Fibroblast of lung (primary cell): ENCODE data around the gene MRPS11. TPM values are rescaled to one million over a fixed set of nuclear protein-coding genes. Genes with fewer than 3 reads are reported as not detected.
"Not testable (repeated sequence)": the region's sequence is repeated elsewhere in the genome, so short reads cannot be mapped to it uniquely, and the experiment has no call there.

Experiments used
- DNase-seq, 2 donors: peaks; one replicate each; pipeline versions ENCODE4 v3.0.0 to v3.0.0-alpha.2; 2010; ENCODE audit warnings: low read depth in 2 of 2
- H2AFZ ChIP-seq: 2 replicates; pipeline ENCODE4 v1.5.1; 2012; ENCODE audit warnings: low read length, control low read depth, inconsistent platforms
- H3K27ac ChIP-seq: 2 replicates; pipeline ENCODE4 v1.5.1; 2011; ENCODE audit warnings: low read length, control low read depth; ENCODE audit not compliant: insufficient read depth
- H3K27me3 ChIP-seq: 2 replicates; pipeline ENCODE4 v1.5.1; 2011; ENCODE audit warnings: mild to moderate bottlenecking, low read length; ENCODE audit not compliant: control insufficient read depth, insufficient read depth
- H3K36me3 ChIP-seq: 2 replicates; pipeline ENCODE4 v1.5.1; 2011; ENCODE audit warnings: low read length; ENCODE audit not compliant: control insufficient read depth, insufficient read depth
- H3K4me1 ChIP-seq: 2 replicates; pipeline ENCODE4 v1.5.1; 2011; ENCODE audit warnings: low read length; ENCODE audit not compliant: control insufficient read depth, insufficient read depth; ENCODE audit errors: extremely low read depth
- H3K4me2 ChIP-seq: 2 replicates; pipeline ENCODE4 v1.5.1; 2011; ENCODE audit warnings: low read length, control low read depth; ENCODE audit not compliant: insufficient read depth; ENCODE audit errors: extremely low read depth
- H3K4me3 ChIP-seq, 4 experiments: fragments of 200-600 bp in 1 of 4; sonication (generic) in 1 of 4; replicated peaks in 1 of 4; 2 replicates each; pipeline ENCODE4 v1.5.1; 2011 to 2016; ENCODE audit warnings: low read length in 4 of 4, low read depth in 3 of 4, mild to moderate bottlenecking in 3 of 4, control low read depth in 2 of 4, inconsistent platforms in 1 of 4, mixed read lengths in 1 of 4; ENCODE audit not compliant: insufficient read depth in 1 of 4; ENCODE audit errors: control extremely low read depth in 1 of 4
- H3K79me2 ChIP-seq: 2 replicates; pipeline ENCODE4 v1.5.1; 2012; ENCODE audit warnings: mild to moderate bottlenecking, low read length, inconsistent platforms; ENCODE audit not compliant: control insufficient read depth, insufficient read depth
- H3K9ac ChIP-seq: 2 replicates; pipeline ENCODE4 v1.5.1; 2011; ENCODE audit warnings: mild to moderate bottlenecking, low read length, control low read depth; ENCODE audit not compliant: insufficient read depth
- H3K9me3 ChIP-seq: 2 replicates; pipeline ENCODE4 v1.5.1; 2012; ENCODE audit warnings: low read depth, low read length; ENCODE audit not compliant: control insufficient read depth, insufficient read depth
- H4K20me1 ChIP-seq: 2 replicates; pipeline ENCODE4 v1.5.1; 2011; ENCODE audit warnings: low read length; ENCODE audit not compliant: control insufficient read depth, insufficient read depth; ENCODE audit errors: extremely low read depth
- EZH2 ChIP-seq: IDR thresholded peaks from 2 replicates; pipeline ENCODE4 v1.5.1; 2012; ENCODE audit warnings: low read length, control low read depth, mild to moderate bottlenecking; ENCODE audit errors: missing control alignments
- polyA plus RNA-seq, 2 donors: library from polyadenylated mRNA; depleted of rRNA in 1 of 2; stranded (reverse) in 1 of 2; unstranded in 1 of 2; fragments of >200 nt; gene quantifications; 2 replicates each; pipeline ENCODE4 v1.2.1, GENCODE V29; 2011 to 2012; ENCODE audit warnings: missing spikeins in 1 of 2
- total RNA-seq: library from RNA; depleted of rRNA; stranded (reverse); fragments of >200 nt; gene quantifications from 2 replicates; pipeline ENCODE4 v1.2.1, GENCODE V29; 2014
- TF ChIP-seq, protein P1 (sequence below), 2 donors: IDR thresholded peaks in 1 of 2; conservative IDR thresholded peaks in 1 of 2; 1 replicate in 1 of 2; 2 replicates in 1 of 2; pipeline ENCODE4 v1.5.1; 2011 to 2012; ENCODE audit warnings: low read length in 2 of 2, control low read depth in 1 of 2, inconsistent platforms in 1 of 2, low read depth in 1 of 2, mild to moderate bottlenecking in 1 of 2

MRPS11 gene
- total and polyA plus RNA-seq, 2 donors (not counting 1 experiment from before 2014, with no cell fraction given) = 27.1 to 46.4 TPM

DNA sequence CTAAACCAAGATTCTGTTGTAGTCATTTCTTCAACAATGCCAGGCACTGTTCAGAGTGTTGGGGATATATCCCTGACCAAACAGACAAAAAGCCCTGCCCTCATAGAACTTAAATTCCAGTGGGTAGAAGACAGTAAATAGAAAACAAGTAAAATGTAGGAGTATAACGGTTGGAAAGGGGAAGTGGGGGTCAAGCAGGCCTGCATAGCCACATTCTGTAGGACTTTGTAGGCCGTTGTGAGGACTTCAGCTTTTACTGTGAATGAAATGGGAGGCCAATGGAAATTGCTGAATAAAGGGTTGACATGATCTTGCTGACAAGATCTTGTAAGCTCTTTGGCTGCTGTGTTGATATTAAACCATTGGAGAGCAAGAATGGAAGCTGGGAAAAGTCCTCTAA is 1.8 kb downstream of the MRPS11 start:
- Histone ChIP-seq H4K20me1 (no peaks in the 10 kb centered on the region), H2AFZ (no peak overlapping the region), H3K27ac (no peak overlapping the region), H3K4me1 (peaks cover 10% of the 10 kb centered on the region), H3K79me2 (peaks cover 25% of the 10 kb centered on the region), H3K4me3 (no peak overlapping the region), H3K9ac (no peak overlapping the region), H3K27me3 (no peaks in the 10 kb centered on the region), H3K9me3 (no peaks in the 10 kb centered on the region), H3K36me3 (peaks cover 1% of the 10 kb centered on the region), H3K4me2 (no peak overlapping the region)
- no peak for TF ChIP-seq EZH2
- TF ChIP-seq, protein P1, sequence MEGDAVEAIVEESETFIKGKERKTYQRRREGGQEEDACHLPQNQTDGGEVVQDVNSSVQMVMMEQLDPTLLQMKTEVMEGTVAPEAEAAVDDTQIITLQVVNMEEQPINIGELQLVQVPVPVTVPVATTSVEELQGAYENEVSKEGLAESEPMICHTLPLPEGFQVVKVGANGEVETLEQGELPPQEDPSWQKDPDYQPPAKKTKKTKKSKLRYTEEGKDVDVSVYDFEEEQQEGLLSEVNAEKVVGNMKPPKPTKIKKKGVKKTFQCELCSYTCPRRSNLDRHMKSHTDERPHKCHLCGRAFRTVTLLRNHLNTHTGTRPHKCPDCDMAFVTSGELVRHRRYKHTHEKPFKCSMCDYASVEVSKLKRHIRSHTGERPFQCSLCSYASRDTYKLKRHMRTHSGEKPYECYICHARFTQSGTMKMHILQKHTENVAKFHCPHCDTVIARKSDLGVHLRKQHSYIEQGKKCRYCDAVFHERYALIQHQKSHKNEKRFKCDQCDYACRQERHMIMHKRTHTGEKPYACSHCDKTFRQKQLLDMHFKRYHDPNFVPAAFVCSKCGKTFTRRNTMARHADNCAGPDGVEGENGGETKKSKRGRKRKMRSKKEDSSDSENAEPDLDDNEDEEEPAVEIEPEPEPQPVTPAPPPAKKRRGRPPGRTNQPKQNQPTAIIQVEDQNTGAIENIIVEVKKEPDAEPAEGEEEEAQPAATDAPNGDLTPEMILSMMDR (conservative IDR thresholded peaks at IDR 0.05 in 1 of 2, IDR thresholded peaks at IDR 0.05 in 1 of 2; ENCODE audit: low read depth in 1 of 2, low read length in 2 of 2) = no peak
- DNase-seq = no peak

DNA sequence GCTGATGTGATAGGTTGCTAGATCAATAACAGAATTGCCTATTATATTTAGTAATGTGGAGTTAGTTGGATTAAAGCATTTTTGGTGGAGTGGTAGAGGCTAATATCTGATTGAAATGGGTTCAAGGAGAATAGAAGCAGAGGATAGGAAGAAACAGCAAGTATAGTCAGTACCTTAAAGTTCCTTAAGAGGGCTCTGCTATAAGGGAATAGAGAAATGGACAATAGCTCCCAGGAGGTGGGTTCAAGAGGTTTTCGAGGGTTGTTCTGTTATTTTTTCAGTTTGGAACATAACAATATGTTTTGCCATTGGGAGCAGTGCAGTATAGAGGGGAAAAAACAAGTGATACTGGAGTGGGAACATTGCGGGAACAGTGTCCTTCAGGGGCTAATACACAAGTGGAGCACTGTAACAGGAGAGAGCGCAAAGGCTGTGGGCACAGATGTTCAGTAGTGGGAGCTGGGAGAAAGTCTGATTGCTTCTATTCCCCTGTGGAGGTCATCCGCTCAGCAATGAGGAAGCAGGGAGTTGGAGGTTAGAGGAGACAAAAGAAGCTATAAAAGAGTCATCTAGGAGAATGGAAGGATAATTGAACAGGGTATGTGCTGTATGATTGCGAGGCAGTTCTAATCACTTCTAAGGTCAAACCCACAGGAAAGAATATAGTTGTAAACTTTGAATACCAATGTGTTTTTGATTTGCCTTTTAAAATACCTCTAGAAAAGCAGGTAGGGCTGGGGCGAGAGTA is 3.3 kb downstream of the MRPS11 start:
- no peaks in the 10 kb centered on the region for H4K20me1 ChIP-seq
- no peak overlapping the region for H2AFZ ChIP-seq
- peaks cover 10% of the 10 kb centered on the region for H3K4me1 ChIP-seq
- no peak for DNase-seq
- H3K4me3 ChIP-seq = no peak overlapping the region
- H3K4me2 ChIP-seq = no peak overlapping the region
- no peaks in the 10 kb centered on the region for H3K27me3 ChIP-seq
- no peaks in the 10 kb centered on the region for H3K9me3 ChIP-seq
- H3K27ac ChIP-seq = no peak overlapping the region
- H3K9ac ChIP-seq = no peak overlapping the region
- H3K79me2 ChIP-seq = peaks cover 25% of the 10 kb centered on the region
- peaks cover 1% of the 10 kb centered on the region for H3K36me3 ChIP-seq
- TF ChIP-seq, protein P1 (conservative IDR thresholded peaks at IDR 0.05 in 1 of 2, IDR thresholded peaks at IDR 0.05 in 1 of 2; ENCODE audit: low read depth in 1 of 2, low read length in 2 of 2) = no peak
- no peak for TF ChIP-seq EZH2

DNA sequence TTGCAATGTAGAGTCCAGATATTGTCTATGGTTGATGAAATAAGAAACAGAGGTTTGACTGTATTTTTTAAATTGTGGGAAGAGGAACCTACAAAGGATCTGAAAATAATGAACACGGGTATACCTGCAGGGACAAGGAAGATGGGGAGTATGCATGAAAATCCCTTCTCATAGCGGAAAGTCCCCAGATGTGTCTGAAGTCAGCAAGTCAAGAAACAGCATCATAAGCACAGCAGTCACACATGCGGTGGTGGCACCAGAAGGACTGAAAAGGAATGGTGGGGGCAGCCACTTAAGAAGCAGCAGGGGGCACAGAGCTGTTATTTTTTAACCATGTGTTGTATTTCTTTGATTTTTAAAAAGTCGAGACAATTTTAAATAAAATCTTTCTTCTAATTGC is 4.7 kb downstream of the MRPS11 start:
- DNase-seq = no peak
- peaks cover 8% of the 10 kb centered on the region for H3K4me1 ChIP-seq
- H4K20me1 ChIP-seq = no peaks in the 10 kb centered on the region
- peaks cover 15% of the 10 kb centered on the region for H3K79me2 ChIP-seq
- TF ChIP-seq, protein P1 (conservative IDR thresholded peaks at IDR 0.05 in 1 of 2, IDR thresholded peaks at IDR 0.05 in 1 of 2; ENCODE audit: low read depth in 1 of 2, low read length in 2 of 2) = no peak
- no peak for TF ChIP-seq EZH2
- H3K27me3 ChIP-seq = no peaks in the 10 kb centered on the region
- no peak overlapping the region for H3K4me2 ChIP-seq
- H2AFZ ChIP-seq = no peak overlapping the region
- no peak overlapping the region for H3K9ac ChIP-seq
- H3K9me3 ChIP-seq = no peaks in the 10 kb centered on the region
- peaks cover 1% of the 10 kb centered on the region for H3K36me3 ChIP-seq
- no peak overlapping the region for H3K27ac ChIP-seq
- no peak overlapping the region for H3K4me3 ChIP-seq

DNA sequence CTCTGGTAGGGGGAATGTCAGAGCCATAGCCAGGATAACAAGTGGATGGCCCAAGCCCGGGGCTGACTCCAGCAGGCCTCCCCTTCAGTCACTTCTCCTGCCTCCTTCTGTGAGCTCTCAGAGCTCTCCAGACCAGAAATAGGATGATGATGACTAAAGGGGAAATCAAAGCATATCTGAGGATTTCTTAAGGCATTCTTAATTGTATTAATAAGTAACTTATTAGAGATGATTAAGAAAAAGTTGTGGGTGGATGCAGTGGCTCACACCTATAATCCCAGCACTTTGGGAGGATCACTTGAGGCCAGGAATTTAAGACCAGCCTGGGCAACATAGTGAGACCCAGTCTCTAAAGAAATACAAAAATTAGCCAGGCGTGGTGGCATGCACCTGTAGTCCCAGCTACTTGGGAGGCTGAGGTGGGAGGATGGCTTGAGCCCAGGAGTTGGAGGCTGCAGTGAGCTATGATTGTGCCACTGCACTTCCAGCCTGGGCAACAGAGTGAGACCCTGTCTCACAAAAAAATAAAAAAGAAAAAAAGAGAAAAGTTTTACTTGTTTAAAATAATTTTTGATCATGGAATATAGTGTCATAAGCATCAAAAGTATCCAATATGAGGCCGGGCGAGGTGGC is 6.3 kb downstream of the MRPS11 start:
- DNase-seq, H4K20me1 ChIP-seq, H3K79me2 ChIP-seq, H3K27ac ChIP-seq, H3K4me1 ChIP-seq, H3K4me2 ChIP-seq, H3K4me3 ChIP-seq, H3K9ac ChIP-seq, H3K9me3 ChIP-seq, H3K27me3 ChIP-seq, H2AFZ ChIP-seq, H3K36me3 ChIP-seq: not testable (repeated sequence)
